KOPT-K1 (cell line): ENCODE data around the gene LRFN5.

Experiments used
- H3K27ac ChIP-seq: fragments of 200-600 bp; sonication (generic); 2 replicates; pipeline ENCODE4 v1.5.1; 2016; ENCODE audit warnings: antibody characterized with exemption, mild to moderate bottlenecking, low read depth, low read length; ENCODE audit not compliant: poor library complexity, severe bottlenecking
- H3K36me3 ChIP-seq: fragments of 200-600 bp; sonication (generic); 2 replicates; pipeline ENCODE4 v1.5.1; 2017; ENCODE audit warnings: antibody characterized with exemption, mild to moderate bottlenecking, low read length, moderate library complexity; ENCODE audit not compliant: insufficient read depth
- H3K9me3 ChIP-seq: fragments of 200-600 bp; sonication (generic); 2 replicates; pipeline ENCODE4 v1.5.1; 2017; ENCODE audit warnings: antibody characterized with exemption, low read length, mild to moderate bottlenecking; ENCODE audit not compliant: insufficient read depth, poor library complexity, severe bottlenecking

Gene LRFN5

GRCh38 chr14:41782511-41782910, 175.8 kb downstream of the LRFN5 start:
- Histone ChIP-seq H3K27ac (no peak overlapping the region), H3K36me3 (no peaks in the 10 kb centered on the region), H3K9me3 (no peaks in the 10 kb centered on the region)

DNA sequence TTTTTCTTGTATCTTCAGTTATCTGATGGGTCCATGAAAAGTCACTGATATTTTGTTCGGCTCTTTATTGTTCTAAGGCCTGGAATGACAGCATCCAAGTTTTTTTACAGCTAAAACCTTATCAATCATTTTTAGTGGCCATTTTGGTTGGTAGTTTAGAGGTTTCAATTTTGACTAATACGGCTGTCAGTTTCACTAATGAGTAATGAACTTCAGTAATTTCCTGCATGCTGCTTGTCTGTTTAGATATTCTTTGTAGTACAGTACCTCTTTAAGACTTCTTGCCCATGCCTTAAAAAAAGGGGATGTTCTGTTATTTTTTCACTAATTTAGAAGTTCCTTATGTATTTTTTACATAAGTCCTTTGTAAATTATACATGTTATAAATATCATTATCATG, 176.7 kb downstream of the LRFN5 start:
- no peak overlapping the region for H3K27ac ChIP-seq
- no peaks in the 10 kb centered on the region for H3K9me3 ChIP-seq
- no peaks in the 10 kb centered on the region for H3K36me3 ChIP-seq

GRCh38 chr14:41785696-41786095, 179.0 kb downstream of the LRFN5 start:
- no peaks in the 10 kb centered on the region for H3K9me3 ChIP-seq
- no peak overlapping the region for H3K27ac ChIP-seq
- no peaks in the 10 kb centered on the region for H3K36me3 ChIP-seq

- no peak overlapping the region for H3K27ac ChIP-seq
These were observed 193.1 kb downstream of the LRFN5 start for GRCh38 chr14:41799817-41800216.

DNA sequence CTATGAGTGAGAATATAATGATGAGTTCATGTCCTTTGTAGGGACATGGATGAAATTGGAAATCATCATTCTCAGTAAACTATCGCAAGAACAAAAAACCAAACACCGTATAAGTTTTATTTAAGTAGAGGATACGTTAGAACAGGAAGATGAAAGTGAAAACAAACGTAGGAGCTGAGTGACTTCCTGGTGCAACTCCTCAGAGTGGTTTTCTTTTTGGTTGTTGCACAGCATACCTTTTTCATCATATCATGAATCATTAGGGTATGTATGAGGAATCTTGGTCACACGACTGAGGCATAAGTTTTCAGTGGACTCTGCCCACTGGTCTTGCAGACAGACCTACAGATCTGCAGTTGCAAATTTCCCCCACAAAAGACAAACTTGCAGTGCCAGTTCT, 199.0 kb downstream of the LRFN5 start:
- Histone ChIP-seq H3K27ac (no peak overlapping the region), H3K9me3 (no peaks in the 10 kb centered on the region), H3K36me3 (no peaks in the 10 kb centered on the region)

More at GRCh38 chr14:41799817-41800216, 193.1 kb downstream of the LRFN5 start:
- H3K36me3 ChIP-seq: no peaks in the 10 kb centered on the region
- no peaks in the 10 kb centered on the region for H3K9me3 ChIP-seq

DNA sequence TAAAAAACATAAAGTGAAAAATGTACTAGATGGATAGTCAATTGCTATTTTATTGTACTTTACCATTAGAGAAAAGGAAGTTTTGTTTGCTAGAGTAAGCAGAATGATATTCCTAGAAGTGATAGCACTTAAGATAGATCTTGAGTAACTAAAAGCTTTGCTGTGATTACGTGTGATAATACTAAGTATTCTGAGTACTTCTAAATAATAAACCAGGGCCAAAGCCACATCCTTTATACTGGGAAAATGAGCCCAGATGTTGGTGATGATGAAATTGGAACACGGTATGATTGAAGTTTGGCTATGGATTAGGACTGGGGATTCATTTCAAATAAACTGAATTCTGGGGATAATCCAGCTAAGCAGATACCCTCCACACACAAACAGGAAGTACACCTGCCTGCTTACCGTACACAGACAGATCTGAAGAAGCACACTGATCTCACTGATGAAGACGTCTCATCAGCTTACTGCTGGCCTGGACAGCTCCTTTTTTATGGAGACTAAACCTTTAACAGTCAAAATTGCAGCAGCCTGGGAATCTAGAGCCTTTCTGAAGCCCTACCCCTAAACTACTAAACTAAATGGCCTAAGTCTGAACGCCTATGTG, 199.8 kb downstream of the LRFN5 start:
- H3K9me3 ChIP-seq: no peaks in the 10 kb centered on the region
- no peaks in the 10 kb centered on the region for H3K36me3 ChIP-seq
- no peak overlapping the region for H3K27ac ChIP-seq

- no peaks in the 10 kb centered on the region for H3K36me3 ChIP-seq
- no peaks in the 10 kb centered on the region for H3K9me3 ChIP-seq
- no peak overlapping the region for H3K27ac ChIP-seq
These were observed 203.7 kb downstream of the LRFN5 start for GRCh38 chr14:41810362-41810761.

DNA sequence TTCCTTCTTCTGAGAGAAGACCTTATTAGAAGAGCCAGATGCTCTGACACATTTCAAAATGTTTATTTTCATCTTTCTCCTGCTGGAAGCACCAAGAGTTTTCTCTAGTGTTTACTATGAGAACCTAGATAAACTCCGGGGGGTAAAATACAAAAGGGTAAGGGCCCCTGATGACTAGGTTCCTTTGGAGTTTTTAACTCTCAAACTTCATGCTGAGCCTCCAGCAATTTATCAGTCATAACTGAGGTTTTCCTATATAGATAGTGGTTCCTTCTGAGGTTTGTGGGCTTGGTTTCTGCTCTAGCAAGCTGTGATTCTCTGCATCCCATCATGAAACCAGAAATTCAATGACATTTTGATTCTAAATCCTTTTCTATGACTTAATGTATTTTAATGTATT, 210.9 kb downstream of the LRFN5 start:
- Histone ChIP-seq H3K27ac (no peak overlapping the region), H3K36me3 (no peaks in the 10 kb centered on the region), H3K9me3 (no peaks in the 10 kb centered on the region)

- H3K36me3 ChIP-seq: no peaks in the 10 kb centered on the region
- H3K27ac ChIP-seq: no peak overlapping the region
- H3K9me3 ChIP-seq: no peaks in the 10 kb centered on the region
These were observed 217.8 kb downstream of the LRFN5 start for GRCh38 chr14:41824441-41824840.

DNA sequence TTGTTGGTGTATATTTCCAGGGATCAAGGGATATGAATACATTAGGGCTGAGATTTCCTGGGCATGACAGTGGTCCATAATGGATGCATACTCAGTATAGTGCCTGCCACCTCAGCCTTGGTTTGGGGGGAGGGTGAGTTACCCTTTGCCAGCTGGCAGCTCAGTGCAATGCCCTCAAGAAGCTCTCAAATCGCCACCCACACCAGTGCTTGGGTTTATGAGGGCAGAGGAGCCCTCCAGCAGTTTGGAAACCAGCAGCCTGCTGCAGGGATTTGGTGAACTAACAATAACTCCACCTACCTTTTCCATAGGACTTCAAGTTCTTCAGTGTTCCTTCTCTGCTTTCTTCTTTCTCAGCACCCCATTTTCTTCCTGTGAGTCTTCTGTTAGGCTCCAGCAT, 218.9 kb downstream of the LRFN5 start:
- Histone ChIP-seq H3K27ac (no peak overlapping the region), H3K9me3 (no peaks in the 10 kb centered on the region), H3K36me3 (no peaks in the 10 kb centered on the region)

- no peaks in the 10 kb centered on the region for H3K36me3 ChIP-seq
- no peaks in the 10 kb centered on the region for H3K9me3 ChIP-seq
- H3K27ac ChIP-seq: no peak overlapping the region
These were observed 224.2 kb downstream of the LRFN5 start for GRCh38 chr14:41830714-41831406.

GRCh38 chr14:41839661-41840060, 233.0 kb downstream of the LRFN5 start:
- Histone ChIP-seq H3K27ac (no peak overlapping the region), H3K36me3 (no peaks in the 10 kb centered on the region), H3K9me3 (no peaks in the 10 kb centered on the region)

DNA sequence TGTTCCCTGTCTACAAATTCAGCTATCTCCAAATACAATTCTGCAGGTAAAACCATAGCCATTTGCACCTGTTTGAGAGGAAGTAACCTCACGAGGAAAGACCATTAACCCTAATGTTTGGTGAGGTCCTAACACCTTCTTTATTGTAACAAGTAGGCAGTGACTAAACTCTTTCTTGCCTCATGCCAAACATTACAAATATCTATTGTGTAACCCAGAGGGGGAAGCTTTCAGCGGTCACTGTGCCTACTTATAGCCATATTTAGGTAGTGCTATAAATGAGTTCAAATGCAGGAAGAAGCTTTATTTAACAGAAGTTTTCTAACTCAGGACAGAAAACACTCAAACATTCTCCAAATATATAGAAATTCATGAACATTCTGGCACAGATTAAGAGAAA, 252.7 kb downstream of the LRFN5 start:
- no peaks in the 10 kb centered on the region for H3K36me3 ChIP-seq
- no peaks in the 10 kb centered on the region for H3K9me3 ChIP-seq
- no peak overlapping the region for H3K27ac ChIP-seq

GRCh38 chr14:41860586-41860985, 253.9 kb downstream of the LRFN5 start:
- no peak overlapping the region for H3K27ac ChIP-seq
- no peaks in the 10 kb centered on the region for H3K36me3 ChIP-seq
- H3K9me3 ChIP-seq: no peaks in the 10 kb centered on the region

- Histone ChIP-seq H3K36me3 (no peaks in the 10 kb centered on the region), H3K9me3 (no peaks in the 10 kb centered on the region), H3K27ac (no peak overlapping the region)
These were observed 259.2 kb downstream of the LRFN5 start for GRCh38 chr14:41865894-41866293.

DNA sequence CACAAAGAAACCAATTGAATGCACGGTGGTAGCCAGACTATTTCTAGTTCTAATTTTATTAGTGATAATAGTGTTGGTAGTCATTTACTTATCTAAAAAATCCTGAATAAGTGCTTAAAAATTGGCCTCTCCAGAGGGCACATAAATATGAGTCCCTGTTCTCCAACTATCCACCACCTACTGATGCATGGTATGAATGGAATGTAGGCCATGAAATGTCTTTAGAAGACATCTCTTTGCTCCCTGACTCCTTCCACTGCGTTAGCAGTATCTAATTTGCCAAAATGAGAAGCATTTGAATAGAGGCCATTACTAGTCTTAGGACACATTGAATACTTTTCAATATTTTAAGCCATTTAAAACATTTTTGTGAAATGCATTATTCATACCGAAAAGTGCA, 261.7 kb downstream of the LRFN5 start:
- no peaks in the 10 kb centered on the region for H3K9me3 ChIP-seq
- H3K36me3 ChIP-seq: no peaks in the 10 kb centered on the region
- H3K27ac ChIP-seq: no peak overlapping the region
